CD4-positive, alpha-beta T cell (primary cell): ENCODE measurements around the gene NIN. TPM values are rescaled to one million over a fixed set of nuclear protein-coding genes. Genes with fewer than 3 reads are reported as not detected.

ENCODE experiments used
- ATAC-seq: fragments of 200-7000 bp; cut with Tn5 transposase; one replicate; pipeline ENCODE4 v1.10.0; 2022; ENCODE audit warnings: mild to moderate bottlenecking; ENCODE audit not compliant: poor library complexity
- CTCF ChIA-PET: fragments of 350-600 bp; sonication (Branson Sonifier 250); formaldehyde crosslinking; loops from one replicate; lab custom pipeline; 2021; ENCODE audit warnings: antibody characterized with exemption, inconsistent platforms; lab: Charles Lee
- POLR2A ChIA-PET: fragments of 350-600 bp; sonication (Branson Sonifier 250); formaldehyde crosslinking; loops from one replicate; lab custom pipeline; 2021; ENCODE audit warnings: antibody characterized with exemption, inconsistent platforms; lab: Charles Lee
- DNase-seq, 14 experiments: peaks; one replicate each; pipeline ENCODE4 v3.0.0-alpha.2; 2013 to 2020; ENCODE audit warnings: mixed read lengths in 2 of 14
- H3K27ac ChIP-seq, 2 donors: one replicate each; pipeline versions ENCODE4 v1.5.1 to v1.7.0; 2013; ENCODE audit warnings: low read length in 2 of 2, low read depth in 1 of 2, mild to moderate bottlenecking in 1 of 2
- H3K27me3 ChIP-seq, 2 experiments: 1 replicate in 1 of 2; 2 replicates in 1 of 2; pipeline versions ENCODE4 v1.6.1 to v1.7.0; 2013; ENCODE audit warnings: low read length in 2 of 2, control low read depth in 1 of 2, mild to moderate bottlenecking in 1 of 2, moderate library complexity in 1 of 2; ENCODE audit not compliant: insufficient read depth in 2 of 2, control insufficient read depth in 1 of 2
- H3K36me3 ChIP-seq: one replicate; pipeline ENCODE4 v1.6.1; 2013; ENCODE audit warnings: low read length, control low read depth; ENCODE audit not compliant: insufficient read depth
- H3K4me1 ChIP-seq: one replicate; pipeline ENCODE4 v1.6.1; 2013; ENCODE audit warnings: low read length, control low read depth; ENCODE audit not compliant: insufficient read depth
- H3K4me3 ChIP-seq: one replicate; pipeline ENCODE4 v1.5.1; 2013; ENCODE audit warnings: mild to moderate bottlenecking, low read length, moderate library complexity
- H3K9me3 ChIP-seq, 2 experiments: 1 replicate in 1 of 2; 2 replicates in 1 of 2; pipeline versions ENCODE4 v1.6.1 to v1.7.0; 2013; ENCODE audit warnings: low read length in 2 of 2, mild to moderate bottlenecking in 2 of 2, control low read depth in 1 of 2, moderate library complexity in 1 of 2; ENCODE audit not compliant: control insufficient read depth in 1 of 2, insufficient read depth in 1 of 2
- H3K27ac Mint-ChIP-seq: one replicate; pipeline ENCODE4 v1.8.0; 2020; ENCODE audit warnings: mixed read lengths
- H3K27me3 Mint-ChIP-seq: one replicate; pipeline ENCODE4 v1.8.0; 2021; ENCODE audit warnings: mixed read lengths
- H3K36me3 Mint-ChIP-seq: one replicate; pipeline ENCODE4 v1.8.0; 2021; ENCODE audit warnings: low read depth, mixed read lengths
- H3K4me1 Mint-ChIP-seq: one replicate; pipeline ENCODE4 v1.8.0; 2021; ENCODE audit warnings: low read depth, mixed read lengths
- H3K4me3 Mint-ChIP-seq: one replicate; pipeline ENCODE4 v1.8.0; 2020; ENCODE audit warnings: mild to moderate bottlenecking, mixed read lengths
- H3K9me3 Mint-ChIP-seq: one replicate; pipeline ENCODE4 v1.8.0; 2020; ENCODE audit warnings: mixed read lengths
- intact Hi-C, 2 experiments: fragments of 100-400 bp; cut with DNase I in 1 of 2; cut with micrococcal nuclease in 1 of 2; formaldehyde crosslinking; loops; one replicate each; pipeline versions ENCODE4 v1.15.1 to v1.9.0; 2023 to 2025; cut with DNase I, micrococcal nuclease
- total RNA-seq, 174 experiments: library from RNA in 2 of 174; stranded (reverse) in 2 of 174; gene quantifications; one replicate each; pipeline ENCODE4 v1.2.3 and lab custom pipeline; 2021 to 2026
- TF ChIP-seq, protein P1 (sequence below): fragments of 200-600 bp; IDR thresholded peaks from one replicate; pipeline ENCODE4 v1.8.0; 2022; ENCODE audit warnings: antibody characterized with exemption, mild to moderate bottlenecking

NIN gene
- total RNA-seq, 2 experiments from 2014 or later, result 96.8 to 98.5 TPM

DNA sequence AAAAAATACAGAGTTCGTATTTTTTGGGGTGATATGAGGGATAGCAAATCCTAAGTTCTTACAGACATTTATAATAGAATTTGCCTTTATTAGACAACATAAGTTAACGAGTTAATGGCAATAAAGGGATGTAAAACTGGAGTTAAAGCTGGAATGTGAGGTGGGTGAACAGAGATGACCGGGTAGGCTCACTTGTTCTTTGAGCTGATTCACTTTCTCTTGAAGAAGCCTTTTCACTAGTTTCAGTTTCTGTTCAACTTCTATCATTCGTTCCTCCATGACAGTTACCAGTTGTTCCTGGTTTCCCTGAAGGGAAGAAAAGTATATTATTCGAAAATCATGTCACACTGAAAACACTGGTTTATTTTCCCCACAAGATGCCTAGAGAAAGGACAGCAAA lies 105.2 kb downstream of the NIN start:
- Histone ChIP-seq H3K36me3 (peaks cover 88% of the 10 kb centered on the region), H3K27ac (peak overlapping the region in 1 of 2 donors; percentile 6), H3K4me3 (no peak overlapping the region), H3K9me3 (peaks cover 7 to 11% of the 10 kb centered on the region in 2 experiments), H3K27me3 (no peaks in the 10 kb centered on the region), H3K4me1 (no peaks in the 10 kb centered on the region)
- intact Hi-C loops, result no loop called here
- H3K4me1 Mint-ChIP-seq, result peaks cover 26% of the 10 kb centered on the region
- TF ChIP-seq, protein P1, sequence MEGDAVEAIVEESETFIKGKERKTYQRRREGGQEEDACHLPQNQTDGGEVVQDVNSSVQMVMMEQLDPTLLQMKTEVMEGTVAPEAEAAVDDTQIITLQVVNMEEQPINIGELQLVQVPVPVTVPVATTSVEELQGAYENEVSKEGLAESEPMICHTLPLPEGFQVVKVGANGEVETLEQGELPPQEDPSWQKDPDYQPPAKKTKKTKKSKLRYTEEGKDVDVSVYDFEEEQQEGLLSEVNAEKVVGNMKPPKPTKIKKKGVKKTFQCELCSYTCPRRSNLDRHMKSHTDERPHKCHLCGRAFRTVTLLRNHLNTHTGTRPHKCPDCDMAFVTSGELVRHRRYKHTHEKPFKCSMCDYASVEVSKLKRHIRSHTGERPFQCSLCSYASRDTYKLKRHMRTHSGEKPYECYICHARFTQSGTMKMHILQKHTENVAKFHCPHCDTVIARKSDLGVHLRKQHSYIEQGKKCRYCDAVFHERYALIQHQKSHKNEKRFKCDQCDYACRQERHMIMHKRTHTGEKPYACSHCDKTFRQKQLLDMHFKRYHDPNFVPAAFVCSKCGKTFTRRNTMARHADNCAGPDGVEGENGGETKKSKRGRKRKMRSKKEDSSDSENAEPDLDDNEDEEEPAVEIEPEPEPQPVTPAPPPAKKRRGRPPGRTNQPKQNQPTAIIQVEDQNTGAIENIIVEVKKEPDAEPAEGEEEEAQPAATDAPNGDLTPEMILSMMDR, result no peak
- peaks cover 95% of the 10 kb centered on the region for H3K36me3 Mint-ChIP-seq
- ATAC-seq (no peak), DNase-seq (peak in 2 of 14 experiments; percentile 11 to 40)
- ChIA-PET POLR2A (no interaction called here), CTCF (interaction anchor here (0.8 kb wide), 1 partner anchor 14 kb away, joined by 3 read pairs; no protein-coding TSS in a partner anchor)
- H3K9me3 Mint-ChIP-seq, result peaks cover 4% of the 10 kb centered on the region
- no peak overlapping the region for H3K4me3 Mint-ChIP-seq
- peak overlapping the region; percentile 70 for H3K27ac Mint-ChIP-seq
- H3K27me3 Mint-ChIP-seq, result no peaks in the 10 kb centered on the region

DNA sequence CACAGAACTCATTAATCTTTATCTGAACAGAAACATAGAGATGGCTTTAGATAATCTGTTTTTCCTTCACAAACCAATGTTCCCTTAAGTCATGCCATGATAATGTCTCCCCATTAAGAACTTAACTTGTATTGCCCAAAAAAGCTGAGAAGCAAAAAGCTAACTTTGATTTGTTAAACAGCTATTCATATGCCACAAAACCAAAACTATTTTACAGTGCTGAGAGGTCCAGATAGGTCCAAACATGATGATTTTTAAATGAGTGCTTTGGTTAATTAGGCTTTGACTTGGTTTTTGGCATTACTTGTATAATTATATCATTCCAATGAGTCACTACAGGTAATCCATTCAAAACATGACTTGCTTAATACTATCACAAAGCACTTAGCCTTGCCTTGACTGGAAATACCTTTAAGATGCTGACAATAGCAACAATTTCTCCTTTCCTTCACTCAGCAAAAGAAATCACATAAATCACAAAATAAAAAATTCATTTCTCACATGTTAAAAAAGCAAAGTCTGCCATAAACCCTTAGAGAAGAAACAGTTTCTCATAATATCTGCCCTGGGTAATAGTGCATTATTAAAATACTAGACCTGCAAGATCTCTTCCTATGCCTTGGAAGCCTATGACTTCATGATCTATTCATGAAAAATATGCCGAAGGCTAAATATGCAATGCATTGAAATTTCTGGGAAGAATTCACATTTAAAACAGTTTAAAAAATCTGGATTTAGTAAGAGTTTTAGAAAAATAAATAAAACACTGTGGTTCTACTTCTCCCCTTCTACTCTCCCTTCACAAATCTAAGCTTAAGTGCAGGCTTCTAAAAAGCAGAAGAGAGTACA lies 110.8 kb downstream of the NIN start:
- TF ChIP-seq, protein P1, result no peak
- DNase-seq (no peak), ATAC-seq (no peak)
- Mint-ChIP-seq H3K27ac (peak overlapping the region; percentile 60), H3K36me3 (peaks cover 47% of the 10 kb centered on the region), H3K9me3 (no peaks in the 10 kb centered on the region), H3K4me1 (no peaks in the 10 kb centered on the region), H3K4me3 (no peak overlapping the region), H3K27me3 (no peaks in the 10 kb centered on the region)
- intact Hi-C loops, result no loop called here
- no peaks in the 10 kb centered on the region for H3K9me3 ChIP-seq
- ChIA-PET CTCF (interaction anchor here (1.0 kb wide), 1 partner anchor 53 kb away, joined by 3 read pairs; no protein-coding TSS in a partner anchor), POLR2A (no interaction called here)
- peaks cover 40% of the 10 kb centered on the region for H3K36me3 ChIP-seq
- no peaks in the 10 kb centered on the region for H3K27me3 ChIP-seq
- no peak overlapping the region for H3K4me3 ChIP-seq
- H3K4me1 ChIP-seq, result no peaks in the 10 kb centered on the region
- no peak overlapping the region for H3K27ac ChIP-seq

DNA sequence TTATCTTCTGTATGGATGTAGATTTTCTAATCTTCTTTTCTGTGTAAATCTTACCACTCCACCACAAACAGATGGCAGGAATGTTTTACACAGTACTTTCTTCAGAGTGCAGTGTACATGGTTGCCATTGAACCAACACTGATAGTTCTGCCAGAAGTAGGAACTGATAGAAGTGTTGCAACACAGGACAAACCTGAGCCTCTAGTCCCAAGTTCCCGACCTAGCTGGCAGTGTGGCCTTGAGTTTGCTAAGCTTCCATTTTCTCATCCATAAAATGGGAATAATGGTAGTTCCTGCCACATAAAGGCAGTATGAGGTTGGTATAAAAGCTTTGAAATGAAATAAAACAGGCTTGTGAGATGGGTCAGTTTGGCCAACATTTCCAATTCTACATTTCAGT lies 112.0 kb downstream of the NIN start:
- ChIA-PET POLR2A (no interaction called here), CTCF (interaction anchor here (1.0 kb wide), 1 partner anchor 52 kb away, joined by 3 read pairs; no protein-coding TSS in a partner anchor)
- no peak overlapping the region for H3K27ac Mint-ChIP-seq
- H3K4me3 Mint-ChIP-seq, result no peak overlapping the region
- no peak overlapping the region for H3K4me3 ChIP-seq
- no peak for ATAC-seq
- H3K27me3 ChIP-seq, result no peaks in the 10 kb centered on the region
- no peaks in the 10 kb centered on the region for H3K4me1 Mint-ChIP-seq
- H3K4me1 ChIP-seq, result no peaks in the 10 kb centered on the region
- peaks cover 28% of the 10 kb centered on the region for H3K36me3 ChIP-seq
- intact Hi-C loops, result no loop called here
- no peak overlapping the region for H3K27ac ChIP-seq
- no peaks in the 10 kb centered on the region for H3K9me3 ChIP-seq
- H3K9me3 Mint-ChIP-seq, result no peaks in the 10 kb centered on the region
- H3K27me3 Mint-ChIP-seq, result no peaks in the 10 kb centered on the region
- no peak for DNase-seq
- peaks cover 35% of the 10 kb centered on the region for H3K36me3 Mint-ChIP-seq
- TF ChIP-seq, protein P1, result no peak
